Measurements from ENCODE around the gene POLR3GL.
A peak's percentile ranks its signal among the peaks of the same experiment; 100 is the strongest.
"Not testable (repeated sequence)": the region's sequence is repeated elsewhere in the genome, so short reads cannot be mapped to it uniquely, and the experiment has no call there.

POLR3GL gene, protein sequence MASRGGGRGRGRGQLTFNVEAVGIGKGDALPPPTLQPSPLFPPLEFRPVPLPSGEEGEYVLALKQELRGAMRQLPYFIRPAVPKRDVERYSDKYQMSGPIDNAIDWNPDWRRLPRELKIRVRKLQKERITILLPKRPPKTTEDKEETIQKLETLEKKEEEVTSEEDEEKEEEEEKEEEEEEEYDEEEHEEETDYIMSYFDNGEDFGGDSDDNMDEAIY

DNA sequence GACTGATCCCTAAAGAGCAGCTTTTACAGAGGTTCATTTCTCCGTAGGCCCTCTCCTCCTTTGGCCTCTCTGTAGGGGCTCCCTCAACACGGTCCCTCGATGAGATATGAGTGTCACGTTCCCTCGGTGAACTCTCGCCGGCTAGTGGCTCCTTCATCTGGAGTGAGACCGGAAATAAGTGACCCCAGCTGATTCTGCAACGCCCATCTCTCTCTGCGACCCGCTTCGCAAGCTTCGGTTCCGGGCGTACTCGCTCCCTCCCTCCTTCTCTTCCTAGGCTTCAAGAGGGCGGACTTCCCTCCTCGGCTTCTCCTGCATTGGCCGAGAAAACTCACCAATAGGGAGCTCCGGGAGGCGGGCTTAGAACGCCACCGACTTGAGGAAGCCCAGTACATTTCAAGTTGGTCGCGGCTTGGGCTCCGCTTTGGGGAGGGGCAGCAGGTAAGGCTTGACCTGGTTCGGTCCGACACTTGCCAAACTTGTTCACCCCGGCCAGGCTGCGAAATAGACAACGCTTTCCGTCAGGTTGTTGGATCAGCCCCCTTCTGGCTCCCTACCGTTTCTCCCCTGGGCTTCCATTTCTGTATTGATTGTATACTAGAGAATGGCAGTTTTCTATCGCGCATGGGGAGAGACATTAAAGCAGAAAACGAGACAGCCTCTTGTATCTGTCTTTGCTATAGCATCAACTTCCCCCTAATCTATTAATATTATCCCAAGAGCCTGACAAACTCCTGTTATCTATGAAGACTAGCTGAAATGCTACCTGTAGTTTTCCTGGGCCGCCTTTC lies at the start of gene POLR3GL, which contains the start of gene ANKRD34A:
TSS of gene POLR3GL (plus strand) at position 363 of the 791 bp plus-strand sequence. CDS start 10,176 bp downstream, outside the sequence.
TSS of gene ANKRD34A (minus strand) at position 248 of the 791 bp plus-strand sequence. CDS start 2,816 bp downstream, outside the sequence.
- peak; percentile 81 to 92 for DNase-seq

DNA sequence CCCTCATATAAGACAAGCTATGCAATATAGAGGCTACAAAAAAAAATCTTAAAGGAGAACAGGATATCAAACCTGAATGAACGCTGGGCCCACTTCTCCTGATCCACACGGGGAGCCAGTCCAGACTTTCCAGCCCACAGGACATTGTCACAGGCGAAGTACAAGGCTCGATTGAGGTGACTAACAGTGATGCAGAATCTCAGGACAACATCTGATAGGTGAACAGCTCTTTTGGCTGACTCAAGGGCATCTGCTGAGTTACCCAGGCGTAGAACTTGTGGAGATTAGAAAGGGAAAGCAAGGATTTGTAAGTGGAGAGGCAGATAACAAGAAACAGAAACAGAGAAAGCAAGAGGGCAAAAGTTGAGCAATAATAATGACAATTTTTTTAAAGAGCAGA lies 47.7 kb upstream of the POLR3GL start:
- no peak for DNase-seq

DNA sequence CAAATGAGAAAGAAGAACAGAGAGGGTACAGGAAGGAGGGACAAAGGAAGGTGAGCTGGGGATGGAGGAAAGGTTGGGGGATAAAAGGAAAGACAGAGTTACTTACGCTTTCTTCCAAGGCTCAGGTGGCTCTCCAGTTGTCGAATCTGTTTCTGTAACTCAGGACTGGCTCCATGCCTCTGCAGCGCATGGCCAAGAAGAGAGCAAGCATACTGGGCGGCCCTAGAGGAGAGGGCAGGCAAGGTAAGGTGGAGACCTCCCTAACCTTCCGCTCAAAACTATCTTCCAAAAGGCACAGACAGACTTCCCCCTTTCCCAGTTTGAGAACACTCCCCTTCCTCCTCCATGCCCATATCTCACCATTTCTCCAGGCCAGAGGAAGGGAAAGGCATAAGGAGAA lies 46.9 kb upstream of the POLR3GL start:
- no peak for DNase-seq

DNA sequence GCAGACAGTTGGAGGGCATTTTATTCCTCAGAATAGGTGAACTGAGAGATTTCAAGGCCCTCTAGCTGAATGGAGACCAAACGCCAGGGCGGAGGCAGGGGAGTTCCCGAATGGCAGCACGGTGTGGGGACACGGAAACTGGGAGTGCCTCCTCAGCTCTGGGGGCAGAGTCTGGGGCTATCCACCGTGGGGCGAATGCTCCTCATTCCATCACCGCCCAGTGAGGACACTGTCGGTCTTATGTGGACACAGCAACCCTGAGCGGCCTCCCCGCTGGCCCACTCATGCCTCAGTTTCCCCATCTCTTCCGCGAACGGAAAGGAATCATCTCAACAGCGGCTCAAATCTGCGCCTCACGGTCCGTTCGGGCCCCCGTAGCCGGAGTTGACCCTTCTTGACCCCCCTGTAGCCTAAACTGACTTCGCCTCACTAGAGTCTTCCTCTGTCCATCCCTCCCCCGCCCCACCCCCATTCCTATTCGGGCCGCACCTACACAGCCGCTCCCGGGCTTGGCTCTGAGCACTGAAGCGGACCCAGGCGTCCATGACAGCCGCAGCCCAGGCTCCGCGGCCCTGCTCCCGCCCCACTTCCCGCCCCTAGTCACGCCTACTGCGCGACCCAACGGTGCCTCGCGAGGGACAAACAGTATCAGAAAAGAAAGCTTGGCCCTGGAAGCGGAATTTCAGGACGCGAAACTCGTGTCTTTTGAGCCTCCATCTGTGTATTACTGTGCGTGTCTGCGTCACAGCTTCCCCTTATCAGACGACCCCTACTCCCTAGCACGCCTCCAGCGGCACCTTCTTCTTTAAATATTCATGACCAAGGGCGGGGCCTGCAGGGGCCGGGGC lies 46.1 kb upstream of the POLR3GL start, which contains the start of gene PEX11B:
TSS of gene PEX11B (minus strand) at position 574 of the 848 bp plus-strand sequence. CDS start at position 545, 29 bp downstream.
- peak; percentile 67 to 75 for DNase-seq

DNA sequence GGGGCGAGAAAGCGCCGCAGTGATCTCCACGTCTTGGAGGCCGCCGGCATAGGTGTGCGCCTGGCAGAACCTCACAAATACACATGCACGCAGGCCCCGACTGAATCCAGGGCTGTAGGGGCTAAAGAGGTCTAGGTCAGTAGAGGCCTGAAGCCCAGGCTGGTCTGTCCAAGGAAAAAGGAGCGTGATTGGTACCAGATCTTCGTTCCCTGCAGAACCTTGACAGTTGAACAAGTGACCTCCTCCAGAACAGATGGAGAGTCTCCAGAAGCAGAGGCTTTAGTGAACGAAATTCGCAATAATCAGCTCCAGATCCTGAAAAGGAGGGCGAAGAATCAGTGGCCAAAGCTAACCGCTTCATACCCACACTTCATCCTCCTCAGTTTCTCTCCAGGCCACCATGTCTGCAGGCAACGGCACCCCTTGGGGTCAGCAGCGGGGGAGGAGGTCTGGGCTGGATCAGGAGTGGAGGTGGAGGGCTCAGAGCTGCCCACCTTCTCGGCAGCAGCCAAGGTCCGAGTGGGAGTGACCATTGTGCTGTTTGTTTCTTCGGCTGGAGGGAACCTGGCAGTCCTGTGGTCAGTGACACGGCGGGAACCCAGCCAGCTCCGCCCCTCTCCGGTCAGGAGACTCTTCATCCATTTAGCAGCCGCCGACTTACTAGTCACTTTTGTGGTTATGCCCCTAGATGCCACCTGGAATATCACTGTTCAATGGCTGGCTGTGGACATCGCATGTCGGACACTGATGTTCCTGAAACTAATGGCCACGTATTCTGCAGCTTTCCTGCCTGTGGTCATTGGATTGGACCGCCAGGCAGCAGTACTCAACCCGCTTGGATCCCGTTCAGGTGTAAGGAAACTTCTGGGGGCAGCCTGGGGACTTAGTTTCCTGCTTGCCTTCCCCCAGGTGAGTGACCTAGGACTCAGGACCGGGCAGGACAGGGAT lies 45.2 kb upstream of the POLR3GL start:
- no peak for DNase-seq

DNA sequence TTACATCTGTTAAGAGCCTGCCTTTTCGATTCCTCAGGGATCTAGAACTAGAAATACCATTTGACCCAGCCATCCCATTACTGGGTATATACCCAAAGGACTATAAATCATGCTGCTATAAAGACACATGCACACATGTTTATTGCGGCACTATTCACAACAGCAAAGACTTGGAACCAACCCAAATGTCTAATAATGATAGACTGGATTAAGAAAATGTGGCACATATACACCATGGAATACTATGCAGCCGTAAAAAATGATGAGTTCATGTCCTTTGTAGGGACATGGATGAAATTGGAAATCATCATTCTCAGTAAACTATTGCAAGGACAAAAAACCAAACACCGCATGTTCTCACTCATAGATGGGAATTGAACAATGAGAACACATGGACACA lies 44.2 kb upstream of the POLR3GL start:
- DNase-seq = not testable (repeated sequence)

DNA sequence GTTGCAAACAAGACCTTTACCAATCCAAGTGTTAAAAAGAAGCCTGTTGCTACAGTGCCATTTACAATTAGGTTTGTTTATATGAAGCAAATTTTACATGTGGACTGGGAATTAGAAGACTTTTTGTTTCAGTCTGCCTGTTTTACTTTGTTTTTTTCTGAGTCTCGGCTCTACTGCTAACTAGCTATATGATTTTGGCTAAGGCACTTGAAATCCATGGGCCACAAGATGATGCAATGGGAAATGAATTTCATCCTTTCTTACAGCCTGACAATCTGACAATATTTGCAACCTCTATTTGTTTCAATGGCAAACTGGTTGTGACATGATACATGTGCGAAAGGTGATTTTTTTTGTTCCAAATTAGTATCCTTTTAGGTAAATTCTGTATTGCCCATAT lies 42.2 kb upstream of the POLR3GL start:
- DNase-seq = no peak

DNA sequence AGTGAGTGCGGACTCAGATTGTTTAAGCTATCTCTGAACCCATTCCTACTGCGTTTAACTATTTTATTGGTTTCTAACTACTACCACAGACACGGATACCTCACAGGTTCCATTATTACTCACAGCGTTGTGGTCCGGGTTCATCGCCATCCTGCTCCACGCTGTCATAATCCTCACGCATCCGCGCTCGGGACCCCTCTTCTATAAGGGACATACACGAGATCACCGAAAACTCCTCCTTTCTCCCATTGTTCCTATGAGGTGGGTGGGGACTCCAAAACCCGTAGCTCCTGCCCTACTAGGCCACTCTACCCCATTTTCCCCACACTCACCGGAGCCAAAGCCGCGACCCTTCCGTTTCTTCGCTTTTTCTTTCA lies 37.8 kb upstream of the POLR3GL start:
- no peak for DNase-seq

DNA sequence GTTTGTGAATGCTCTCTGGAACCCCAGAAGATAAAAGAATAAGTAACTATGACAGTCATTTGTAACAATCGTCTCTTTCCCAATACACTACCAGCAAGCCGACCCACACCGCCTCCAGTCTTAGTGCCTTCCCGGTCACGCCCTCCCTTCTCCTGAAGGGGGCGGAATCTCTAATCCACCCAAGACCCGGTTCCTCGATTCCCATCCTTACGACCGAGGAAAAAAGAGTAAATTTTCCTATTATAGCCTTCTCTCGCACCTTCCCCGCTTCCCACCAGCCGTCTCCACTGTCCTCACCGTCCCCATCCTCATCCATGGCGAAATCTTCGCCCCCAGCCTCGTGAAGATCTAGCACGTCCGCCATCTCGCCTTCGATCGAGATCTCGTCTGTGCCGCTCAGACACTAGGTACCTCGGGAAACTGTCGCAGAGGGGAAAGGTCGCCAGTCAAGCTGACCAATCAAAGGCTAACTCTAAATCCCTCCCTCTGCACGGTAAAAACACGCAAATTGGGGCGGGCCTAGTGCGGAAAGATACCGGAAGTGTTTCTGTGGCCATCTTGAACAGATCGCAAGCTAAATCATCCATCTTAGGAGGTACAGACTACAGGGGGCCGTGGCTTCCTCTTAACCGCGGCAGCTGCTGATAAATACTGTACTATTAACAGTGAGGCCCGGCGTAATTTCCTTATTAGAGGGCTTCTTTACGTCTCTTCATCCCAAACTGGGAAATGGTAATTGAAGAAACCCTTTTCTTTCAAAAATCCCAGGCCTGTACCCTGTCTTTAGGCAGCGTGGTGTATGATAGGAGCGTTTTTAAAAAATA lies 37.2 kb upstream of the POLR3GL start, which contains the start of gene RBM8A:
TSS of gene RBM8A (minus strand) at position 422 of the 824 bp plus-strand sequence. CDS start at position 364, 58 bp downstream.
- peak; percentile 97 for DNase-seq

DNA sequence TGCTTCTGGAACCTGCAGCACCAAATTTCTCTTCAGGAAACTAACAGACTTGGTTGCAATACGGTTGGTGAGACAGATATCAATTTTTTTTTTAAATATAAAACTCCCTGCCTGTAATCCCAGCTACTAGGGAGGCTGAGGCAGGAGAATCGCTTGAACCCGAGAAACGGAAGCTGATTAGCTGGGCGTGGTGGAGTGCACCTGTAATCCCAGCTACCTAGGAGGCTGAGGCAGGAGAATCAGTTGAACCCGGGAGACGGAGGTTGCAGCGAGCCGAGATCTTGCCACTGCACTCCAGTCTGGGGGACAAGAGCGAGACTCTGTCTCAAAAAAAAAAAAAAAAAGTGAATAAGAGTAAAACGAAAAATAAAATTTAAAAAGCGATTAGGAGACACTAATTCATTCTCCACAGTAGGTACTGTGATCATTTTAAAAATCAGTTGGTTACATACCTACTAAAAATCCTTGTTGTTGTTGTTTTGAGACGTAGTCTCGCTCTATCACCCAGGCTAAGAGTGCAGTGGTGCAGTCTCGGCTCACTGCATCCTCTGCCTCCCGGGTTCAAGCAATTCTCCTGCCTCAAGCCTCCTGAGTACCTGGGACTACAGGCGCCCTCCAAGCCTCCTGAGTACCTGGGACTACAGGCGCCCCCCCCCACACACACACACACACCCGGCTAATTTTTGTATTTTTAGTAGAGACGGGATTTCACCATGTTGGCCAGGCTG lies 36.4 kb upstream of the POLR3GL start:
- DNase-seq = no peak

DNA sequence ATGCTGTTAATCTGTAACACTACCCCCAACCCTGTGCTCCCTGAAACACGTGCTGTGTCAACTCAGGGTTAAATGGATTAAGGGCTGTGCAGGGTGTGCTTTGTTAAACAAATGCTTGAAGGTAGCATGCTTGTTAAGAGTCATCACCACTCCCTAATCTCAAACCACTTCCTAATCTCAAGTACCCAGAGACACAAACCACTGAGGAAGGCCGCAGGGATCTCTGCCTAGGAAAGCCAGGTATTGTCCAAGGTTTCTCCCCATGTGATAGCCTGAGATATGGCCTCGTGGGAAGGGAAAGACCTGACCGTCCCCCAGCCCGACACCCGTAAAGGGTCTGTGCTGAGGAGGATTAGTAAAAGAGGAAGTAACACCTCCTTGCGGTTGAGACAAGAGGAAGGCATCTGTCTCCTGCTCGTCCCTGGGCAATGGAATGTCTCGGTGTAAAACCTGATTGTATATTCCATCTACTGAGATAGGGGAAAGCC lies 31.9 kb upstream of the POLR3GL start:
- not testable (repeated sequence) for DNase-seq

DNA sequence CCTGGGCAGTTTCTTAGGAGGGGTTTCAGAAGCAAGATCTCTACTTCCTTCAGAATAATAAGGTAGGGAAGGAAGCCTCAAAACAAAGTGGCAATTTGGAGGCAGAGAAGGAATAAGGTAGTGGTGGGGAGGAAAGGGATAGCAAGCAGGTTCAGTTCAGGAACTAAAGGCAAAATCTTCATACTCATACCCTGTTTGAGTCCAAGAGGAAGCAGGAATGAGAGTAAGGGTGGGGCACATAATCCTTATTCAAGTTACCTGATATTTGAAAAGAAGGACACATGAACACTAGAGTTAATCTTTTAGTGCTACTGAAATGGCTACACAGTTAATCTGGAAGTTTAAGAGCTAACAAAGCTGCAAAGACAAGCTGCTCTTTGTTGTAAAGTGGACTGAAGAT lies 28.8 kb upstream of the POLR3GL start:
- no peak for DNase-seq

DNA sequence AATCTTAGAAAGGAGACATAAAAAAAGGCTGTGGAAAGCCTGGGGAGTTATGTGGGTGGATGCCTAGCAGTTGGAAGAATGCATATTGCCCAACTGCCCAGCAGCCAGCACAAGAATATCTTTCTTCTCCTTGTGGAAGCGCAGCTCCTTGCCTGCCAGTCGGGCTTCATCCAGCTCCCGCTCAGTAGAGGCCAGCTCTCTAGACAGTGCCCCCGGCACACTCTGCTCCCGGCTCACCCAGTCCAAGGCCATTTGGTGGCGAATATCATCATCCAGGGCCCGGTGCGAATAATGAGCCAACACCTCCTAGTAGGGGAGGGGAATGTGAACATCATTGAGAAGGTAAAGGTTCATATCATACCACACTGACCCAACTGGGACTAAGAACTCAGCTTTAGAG lies 28.2 kb upstream of the POLR3GL start:
- DNase-seq = no peak

DNA sequence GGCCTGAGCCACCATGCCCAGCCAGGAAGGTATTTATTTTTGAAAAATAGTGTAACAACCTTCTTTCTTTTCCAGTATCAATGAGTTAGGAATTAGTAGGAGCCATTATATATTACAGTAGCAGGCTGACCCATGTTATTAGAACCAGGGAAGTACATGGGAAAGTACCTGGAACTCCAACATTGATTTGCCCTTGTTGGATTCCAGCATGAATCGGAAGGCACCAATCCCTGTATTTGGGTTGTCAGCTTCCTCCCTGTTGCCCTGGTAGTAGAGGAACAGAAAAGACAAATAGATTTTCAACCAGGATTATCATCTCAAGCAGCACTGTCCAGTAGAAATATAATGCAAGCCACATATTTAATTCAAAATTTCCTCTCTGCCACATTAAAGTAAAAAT lies 27.1 kb upstream of the POLR3GL start:
- no peak for DNase-seq

DNA sequence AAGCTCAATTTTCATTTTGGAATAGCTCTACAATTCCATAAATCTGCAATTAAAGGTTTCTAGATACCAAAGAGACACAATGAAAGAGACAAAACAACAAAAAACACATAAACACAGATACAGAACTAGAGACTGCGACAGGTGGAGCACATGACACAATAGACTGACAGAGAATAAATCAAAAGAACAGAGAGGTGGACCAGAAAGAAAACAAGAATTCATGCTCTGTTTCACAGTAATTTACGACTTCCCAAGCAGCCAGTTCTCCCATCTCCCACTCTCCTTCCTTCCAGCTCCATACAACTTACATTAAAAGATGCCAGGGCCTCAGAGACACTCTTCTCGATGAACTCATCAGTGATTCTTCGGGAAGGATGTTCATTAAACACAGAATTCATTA lies 22.1 kb upstream of the POLR3GL start:
- DNase-seq = peak in 1 of 2 experiments; percentile 65

DNA sequence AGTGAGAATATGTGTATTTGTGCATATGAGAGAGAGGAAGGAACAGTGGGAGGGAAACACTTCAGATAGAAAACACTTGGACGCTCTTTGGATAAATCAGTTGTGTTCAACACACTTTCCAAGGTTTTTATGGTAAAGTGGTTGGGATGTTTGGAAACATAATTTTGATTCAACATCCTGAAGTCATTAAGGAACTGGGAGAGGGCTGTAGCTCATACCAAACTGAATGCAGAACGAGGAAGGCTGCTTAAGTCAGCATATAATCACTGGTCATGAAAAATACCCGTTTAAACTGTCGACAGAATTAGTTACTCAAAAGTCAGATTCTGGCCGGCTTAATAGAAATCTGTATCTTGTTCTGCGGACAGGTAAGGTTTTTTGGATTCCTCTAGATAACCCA lies 21.6 kb upstream of the POLR3GL start:
- no peak for DNase-seq

DNA sequence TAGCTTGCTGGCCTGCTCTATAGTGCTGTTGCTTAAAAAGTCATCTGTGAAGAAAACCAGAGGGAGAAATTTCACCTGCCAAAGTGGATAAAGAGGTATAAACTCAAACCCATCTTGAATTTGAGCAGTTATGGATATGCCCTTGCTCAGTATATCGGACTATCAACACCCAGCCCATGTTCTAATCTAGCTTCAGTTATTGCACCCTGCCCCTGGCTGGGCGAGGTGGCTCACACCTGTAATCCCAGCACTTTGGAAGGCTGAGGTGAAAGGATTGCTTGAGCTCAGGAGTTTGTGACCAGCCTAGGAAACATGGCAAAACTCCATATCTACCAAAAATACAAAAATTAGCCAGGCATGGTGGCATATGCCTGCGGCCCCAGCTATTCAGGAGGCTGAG lies 20.0 kb upstream of the POLR3GL start:
- no peak for DNase-seq

DNA sequence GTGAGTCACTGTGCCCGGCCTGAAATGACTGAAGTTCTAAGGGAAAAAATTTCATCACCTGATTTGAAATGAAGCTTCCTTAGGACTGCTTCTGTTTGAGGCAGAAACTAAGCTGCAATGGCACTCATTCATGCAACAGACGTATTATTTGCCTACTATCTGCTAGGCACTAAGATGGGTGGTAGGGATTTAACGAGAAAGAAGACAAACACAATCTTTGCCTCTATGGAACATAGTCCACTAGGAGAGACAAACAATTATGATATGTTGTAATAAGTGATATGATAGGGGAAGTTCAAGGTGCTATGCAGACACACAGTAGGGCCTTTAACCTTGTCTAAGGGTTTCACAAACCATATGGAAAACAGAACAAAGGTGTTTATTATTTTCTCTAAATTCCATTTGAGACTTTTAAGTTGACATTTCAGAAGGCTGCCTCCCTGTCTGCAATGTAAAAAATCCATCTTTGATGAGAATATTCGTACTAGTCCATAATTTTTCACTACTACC lies 18.0 kb upstream of the POLR3GL start:
- DNase-seq = no peak

DNA sequence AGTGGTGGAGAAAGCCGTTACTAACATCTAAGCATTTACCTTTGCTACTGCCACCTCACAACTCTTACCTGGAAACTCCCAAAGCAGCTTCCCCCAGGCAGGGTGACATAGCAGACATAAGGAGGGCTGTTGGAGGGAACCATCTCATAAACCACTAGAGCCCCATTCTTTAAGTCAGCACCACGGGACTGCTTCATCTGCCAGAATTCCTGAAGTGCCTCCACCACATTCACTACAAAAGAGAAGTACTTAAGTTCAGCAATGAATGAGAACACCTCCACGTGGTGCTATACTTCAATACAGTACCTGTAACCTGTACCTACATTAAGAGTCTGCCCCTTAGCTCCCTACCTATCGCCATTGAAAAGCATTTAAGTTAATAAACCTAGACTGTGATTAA lies 16.9 kb upstream of the POLR3GL start:
- no peak for DNase-seq

DNA sequence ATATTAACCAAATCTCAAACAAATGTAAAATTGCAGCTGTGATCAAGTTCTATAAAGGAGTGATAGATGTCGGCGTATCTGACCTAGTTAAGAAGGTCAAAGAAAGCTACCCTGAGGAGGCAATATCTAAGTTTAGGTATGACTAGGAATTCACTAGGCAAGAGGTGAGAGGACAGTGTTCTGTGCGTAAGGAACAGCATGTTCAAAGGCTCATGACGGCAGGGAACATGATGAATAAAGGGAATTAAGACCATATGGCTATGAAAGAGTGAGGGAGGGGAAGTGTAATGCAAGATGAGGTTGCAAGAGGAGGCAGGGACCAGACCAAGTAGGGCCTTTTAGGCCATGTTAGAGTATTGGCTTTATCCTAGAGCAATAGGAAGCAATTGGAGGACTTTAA lies 15.3 kb upstream of the POLR3GL start:
- DNase-seq = no peak
